GM23248 (cell line): ENCODE results near the gene DLG2.

Source experiments
- EZH2 ChIP-seq: fragments of 200-600 bp; sonication (generic); IDR thresholded peaks from 2 replicates; pipeline ENCODE4 v1.6.1; 2018; ENCODE audit warnings: antibody characterized with exemption, mild to moderate bottlenecking; ENCODE audit not compliant: insufficient read depth, poor library complexity, severe bottlenecking
- EZH2phosphoT487 ChIP-seq: fragments of 200-600 bp; sonication (generic); IDR thresholded peaks from 2 replicates; pipeline ENCODE4 v1.6.1; 2018; ENCODE audit warnings: antibody characterized with exemption, moderate library complexity, mild to moderate bottlenecking, low read depth; ENCODE audit not compliant: insufficient read depth

- TF ChIP-seq EZH2 (no peak), EZH2phosphoT487 (no peak)
Measured at GRCh38 chr11:83639995-83640758, 1987.0 kb downstream of the DLG2 start.
